Measurements from ENCODE around the gene PNPLA4. TPM values are rescaled to one million over a fixed set of nuclear protein-coding genes. Genes with fewer than 3 reads are reported as not detected.

PNPLA4 gene
- total RNA-seq, 1 donor from 2014 or later, result 13.6 TPM

- no peak for DNase-seq
Observed at GRCh38 chrX:7852166-7852565, 75.0 kb downstream of the PNPLA4 start.

Other genes with a start within 250 kb of the PNPLA4 start
- gene VCX, start 84.2 kb downstream of the PNPLA4 start, total RNA-seq, result not detected in 2 replicates
- not detected in 2 replicates for gene VCX2, start 243.9 kb upstream of the PNPLA4 start, total RNA-seq

Data from dermis blood vessel endothelial cell (primary cell).